Suprapubic skin (tissue), 3 donors: ENCODE data around the gene MEIKIN.

ENCODE experiments used
- CTCF ChIP-seq, 2 donors: fragments of 200-600 bp in 1 of 2; fragments of 450-650 bp in 1 of 2; sonication (generic) in 1 of 2; IDR thresholded peaks; one replicate each; pipeline ENCODE4 v1.5.1; 2016 to 2019; ENCODE audit warnings: antibody characterized with exemption in 2 of 2, mild to moderate bottlenecking in 1 of 2, moderate library complexity in 1 of 2
- POLR2AphosphoS5 ChIP-seq, 3 donors: sonication (generic); formaldehyde crosslinking; IDR thresholded peaks; one replicate each; pipeline ENCODE4 v1.6.1; 2017; ENCODE audit warnings: antibody characterized with exemption in 3 of 3

GRCh38 chr5:131906668-131907067 lies 38.8 kb downstream of the MEIKIN start:
- TF ChIP-seq CTCF (IDR thresholded peaks at IDR 0.05) (no peak), POLR2AphosphoS5 (IDR thresholded peaks at IDR 0.05) (no peak)
